HT1080 (cell line): ENCODE measurements around the gene SSC5D. TPM values are rescaled to one million over a fixed set of nuclear protein-coding genes. Genes with fewer than 3 reads are reported as not detected.
"Not testable (repeated sequence)": the region's sequence is repeated elsewhere in the genome, so short reads cannot be mapped to it uniquely, and the experiment has no call there.

Experiments
- DNase-seq: peaks from one replicate; pipeline ENCODE4 v3.0.0-alpha.2; 2015; ENCODE audit warnings: low read depth
- total RNA-seq: library from RNA; depleted of rRNA; stranded (reverse); fragments of >200 nt; shearing (Covaris generic); gene quantifications from 2 replicates; pipeline ENCODE4 v1.2.3, GENCODE V29; 2014

Gene SSC5D
- total RNA-seq, 1 experiment from 2014 or later = 0.05 TPM

DNA sequence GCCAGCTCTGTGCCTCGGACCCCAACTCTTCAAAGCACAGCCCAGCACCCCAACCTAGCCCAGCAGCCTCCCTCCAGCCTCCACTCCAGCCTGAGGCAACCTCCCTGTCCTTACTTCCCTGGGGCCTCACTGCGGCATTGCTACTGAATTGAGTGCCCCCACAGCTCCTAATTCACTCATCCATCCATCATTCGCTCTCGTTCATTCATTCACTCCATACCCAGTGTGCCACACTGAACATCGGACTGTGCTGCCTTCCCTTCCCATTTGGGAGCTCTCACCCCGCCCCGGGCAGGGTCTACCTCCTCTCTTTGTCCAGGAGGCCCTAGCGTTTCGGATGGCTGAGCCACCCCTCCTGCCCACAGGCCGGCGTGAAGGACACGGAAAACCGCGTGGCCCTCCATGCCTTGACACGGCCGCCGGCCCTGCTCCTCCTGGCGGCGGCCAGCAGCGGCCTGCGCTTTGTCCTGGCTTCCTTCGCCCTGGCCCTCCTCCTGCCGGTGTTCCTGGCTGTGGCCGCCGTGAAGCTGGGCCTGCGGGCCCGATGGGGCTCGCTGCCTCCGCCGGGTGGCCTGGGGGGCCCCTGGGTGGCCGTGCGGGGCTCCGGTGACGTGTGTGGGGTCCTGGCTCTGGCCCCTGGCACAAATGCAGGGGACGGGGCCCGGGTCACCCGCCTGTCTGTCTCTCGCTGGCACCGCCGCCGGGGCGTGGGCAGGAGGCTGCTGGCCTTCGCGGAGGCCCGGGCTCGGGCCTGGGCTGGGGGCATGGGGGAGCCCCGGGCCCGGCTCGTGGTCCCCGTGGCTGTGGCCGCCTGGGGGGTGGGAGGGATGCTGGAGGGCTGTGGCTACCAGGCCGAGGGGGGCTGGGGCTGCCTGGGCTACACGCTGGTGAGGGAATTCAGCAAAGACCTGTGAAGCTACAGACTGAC, 1.9 kb upstream of the SSC5D start:
- DNase-seq = no peak

DNA sequence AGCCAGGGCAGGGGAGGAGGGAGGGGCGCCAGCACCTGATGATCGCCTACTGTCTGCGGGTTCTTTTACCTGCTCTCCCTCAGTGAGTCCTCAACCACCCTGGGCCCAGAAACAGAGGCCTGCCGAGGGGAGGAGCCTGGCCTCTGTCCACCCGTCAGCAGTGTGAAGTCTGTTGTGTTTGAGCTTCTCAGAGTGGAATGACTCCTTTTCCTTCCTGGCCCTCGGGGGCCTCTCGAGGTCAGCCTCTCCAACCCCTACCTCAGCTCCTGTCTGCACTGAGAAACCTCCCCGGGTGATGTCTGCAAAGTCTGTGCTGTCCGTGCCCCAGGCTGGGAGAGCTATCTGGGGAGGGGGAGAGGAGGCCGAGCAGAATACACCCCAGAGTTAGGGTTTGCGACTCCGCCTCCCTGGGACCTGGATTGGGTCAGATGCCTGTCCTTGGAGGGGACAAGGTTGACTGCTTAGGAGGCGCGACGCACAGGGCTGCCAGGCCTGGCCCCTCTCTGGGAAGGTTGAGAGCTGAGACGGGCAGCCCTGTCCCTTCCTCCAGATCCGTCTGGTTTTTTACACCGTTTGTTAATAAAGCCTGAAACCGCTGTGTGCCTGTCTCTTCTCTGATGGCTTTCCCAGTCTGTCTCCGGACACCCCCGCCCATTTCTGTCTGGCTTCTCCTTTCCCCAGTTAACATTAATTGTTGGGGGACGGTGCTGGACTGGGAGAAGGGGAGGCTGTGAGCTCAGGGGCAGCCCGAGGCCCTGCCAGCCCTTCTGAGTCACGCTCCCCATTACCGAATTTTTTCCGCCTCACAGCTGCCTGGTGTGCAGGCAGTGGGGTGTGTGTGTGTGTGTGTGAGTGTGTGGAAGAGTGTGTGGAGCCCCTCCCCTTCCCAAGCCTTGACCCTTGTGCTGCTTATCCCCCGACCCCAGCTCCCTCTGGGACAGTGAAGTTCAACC, 989 bp upstream of the SSC5D start:
- peak; percentile 69 for DNase-seq

DNA sequence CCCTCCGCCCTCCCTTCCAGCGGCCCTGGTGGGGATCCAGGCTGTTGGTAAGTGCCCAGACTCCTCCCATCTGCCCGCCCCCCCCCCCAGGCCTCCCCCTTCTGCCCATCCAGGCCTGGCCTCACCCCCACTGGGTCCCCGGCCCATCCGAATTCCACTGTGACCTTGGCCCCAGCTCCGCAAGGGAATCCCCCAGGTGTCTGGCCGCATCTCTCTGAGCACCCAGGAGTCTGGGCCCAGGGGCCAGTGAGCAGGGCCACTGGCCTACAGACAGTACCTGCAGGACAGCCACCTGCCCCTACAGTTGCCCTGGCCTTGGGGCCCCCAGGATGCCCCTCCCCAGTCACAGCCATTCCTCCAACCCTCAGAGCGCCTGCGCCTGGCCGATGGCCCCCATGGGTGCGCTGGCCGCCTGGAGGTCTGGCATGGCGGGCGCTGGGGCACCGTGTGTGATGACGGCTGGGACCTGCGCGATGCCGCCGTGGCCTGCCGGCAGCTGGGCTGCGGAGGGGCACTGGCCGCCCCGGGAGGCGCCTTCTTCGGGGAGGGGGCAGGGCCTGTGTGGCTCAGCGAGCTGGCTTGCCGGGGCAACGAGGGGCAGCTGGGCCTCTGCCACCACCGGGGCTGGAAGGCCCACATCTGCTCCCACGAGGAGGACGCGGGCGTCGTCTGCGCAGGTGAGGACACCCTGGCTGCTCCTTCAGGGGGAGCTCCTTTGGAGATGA, 912 bp downstream of the SSC5D start:
- DNase-seq = no peak

DNA sequence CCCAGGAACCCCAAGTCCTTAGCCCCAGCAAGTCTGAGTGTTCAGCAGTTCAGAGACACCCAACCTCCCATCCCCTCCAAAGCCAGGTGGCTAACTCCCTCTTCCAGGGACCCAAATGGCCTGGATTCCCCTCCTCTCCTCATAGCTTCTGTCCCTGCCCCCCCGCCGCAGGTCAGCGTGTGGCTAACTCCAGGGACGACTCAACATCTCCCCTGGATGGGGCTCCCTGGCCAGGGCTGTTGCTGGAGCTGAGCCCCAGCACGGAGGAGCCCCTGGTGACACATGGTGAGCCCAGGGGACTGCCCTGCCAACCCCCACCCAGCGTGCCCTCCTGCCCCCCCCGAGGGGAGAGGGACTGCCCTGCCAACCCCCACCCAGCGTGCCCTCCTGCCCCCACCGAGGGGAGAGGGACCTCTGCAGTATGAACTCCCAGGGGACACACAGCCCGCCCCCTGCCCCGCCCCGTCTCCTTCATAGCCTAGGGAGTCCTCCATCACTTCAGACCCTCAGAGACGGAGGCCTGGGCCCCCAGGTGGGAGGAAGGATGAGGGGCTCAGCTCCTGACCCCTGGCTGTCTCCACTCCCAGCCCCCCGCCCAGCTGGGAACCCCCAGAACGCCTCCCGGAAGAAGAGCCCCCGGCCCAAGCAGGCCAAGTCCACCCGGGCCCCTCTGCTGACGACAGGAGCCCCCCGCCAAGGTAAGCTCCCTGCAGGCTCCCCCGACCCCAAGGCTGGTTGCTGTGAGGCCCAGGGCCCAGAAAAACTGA, 1.7 kb downstream of the SSC5D start:
- DNase-seq = no peak

DNA sequence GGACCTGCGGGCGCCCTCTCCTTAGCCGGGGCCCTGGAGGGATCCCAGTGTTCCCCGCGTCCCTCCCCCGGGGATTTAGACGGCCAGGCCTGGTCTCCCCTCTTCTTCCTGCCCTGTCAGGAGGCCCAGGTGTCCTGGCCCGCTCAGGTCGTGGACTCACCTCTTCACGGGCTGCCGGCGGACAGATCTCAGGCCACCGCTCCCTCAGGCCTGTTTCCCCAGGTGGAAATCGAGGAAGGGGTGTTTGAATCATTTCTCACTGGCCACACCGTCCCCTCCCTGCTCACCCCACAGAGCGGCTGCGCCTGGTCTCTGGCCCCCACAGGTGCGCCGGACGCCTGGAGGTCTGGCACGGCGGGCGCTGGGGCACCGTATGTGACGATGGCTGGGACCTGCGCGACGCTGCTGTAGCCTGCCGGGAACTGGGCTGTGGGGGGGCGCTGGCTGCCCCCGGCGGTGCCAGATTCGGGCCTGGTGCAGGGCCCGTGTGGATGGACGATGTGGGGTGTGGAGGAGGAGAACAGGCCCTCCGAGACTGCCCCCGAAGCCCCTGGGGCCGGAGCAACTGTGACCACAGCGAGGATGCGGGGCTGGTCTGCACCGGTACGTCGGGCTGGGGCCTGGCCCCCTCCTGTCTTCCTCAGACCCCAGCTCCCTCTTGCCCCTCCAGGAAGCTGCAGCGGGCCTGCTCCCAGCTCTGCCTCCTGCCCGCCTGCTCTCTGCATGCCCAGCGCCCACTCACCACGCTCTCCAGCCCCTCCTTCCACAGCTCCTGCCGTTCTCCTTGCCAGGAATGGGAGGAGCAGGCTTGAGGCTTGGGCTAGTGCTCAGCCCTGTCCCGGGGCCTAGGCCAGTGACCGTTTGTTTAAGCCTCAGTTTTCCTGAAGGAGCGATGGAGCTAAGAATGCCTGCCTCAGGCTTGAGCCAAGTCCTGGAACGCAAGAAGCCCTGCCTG, 2.5 kb downstream of the SSC5D start:
- DNase-seq = no peak

DNA sequence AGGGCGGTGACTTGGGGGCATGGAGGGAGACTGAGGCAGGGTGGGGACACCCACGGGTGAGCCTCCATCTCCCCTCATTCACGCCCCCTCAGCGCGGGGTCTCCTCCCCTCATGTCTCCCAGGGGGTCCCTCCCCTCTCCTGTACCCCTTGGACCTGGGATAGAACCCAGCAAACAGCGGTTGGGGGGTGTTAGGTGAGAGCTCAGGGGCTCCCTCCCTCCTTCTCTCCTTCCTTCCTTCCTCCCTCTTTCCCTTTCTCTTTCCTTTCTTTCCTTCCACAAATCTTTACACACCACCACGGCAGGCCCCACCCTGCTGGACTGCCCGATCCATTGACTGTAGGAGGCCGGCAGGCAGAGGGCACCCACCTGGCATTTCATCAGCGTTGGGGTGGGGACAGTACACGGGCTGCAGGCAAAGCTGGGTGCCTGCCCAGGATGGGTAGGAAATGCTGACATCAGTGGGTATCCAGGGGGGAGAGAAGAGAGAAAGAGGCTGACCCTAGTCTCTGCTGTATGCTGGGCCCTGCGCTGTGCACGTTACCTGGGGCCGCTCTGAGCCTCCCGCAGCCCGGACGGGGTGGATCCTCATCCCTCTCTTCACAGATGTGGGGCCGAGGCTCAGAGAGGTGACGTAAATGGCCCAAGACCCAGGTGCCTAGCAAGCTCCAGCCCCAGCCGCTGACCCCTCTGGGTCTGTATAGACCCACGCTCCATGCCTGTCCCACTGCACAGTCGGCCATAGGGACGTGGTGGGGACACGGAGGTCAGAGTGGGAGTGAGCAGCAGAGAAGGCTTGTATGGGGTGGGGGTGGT, 3.5 kb downstream of the SSC5D start:
- no peak for DNase-seq

DNA sequence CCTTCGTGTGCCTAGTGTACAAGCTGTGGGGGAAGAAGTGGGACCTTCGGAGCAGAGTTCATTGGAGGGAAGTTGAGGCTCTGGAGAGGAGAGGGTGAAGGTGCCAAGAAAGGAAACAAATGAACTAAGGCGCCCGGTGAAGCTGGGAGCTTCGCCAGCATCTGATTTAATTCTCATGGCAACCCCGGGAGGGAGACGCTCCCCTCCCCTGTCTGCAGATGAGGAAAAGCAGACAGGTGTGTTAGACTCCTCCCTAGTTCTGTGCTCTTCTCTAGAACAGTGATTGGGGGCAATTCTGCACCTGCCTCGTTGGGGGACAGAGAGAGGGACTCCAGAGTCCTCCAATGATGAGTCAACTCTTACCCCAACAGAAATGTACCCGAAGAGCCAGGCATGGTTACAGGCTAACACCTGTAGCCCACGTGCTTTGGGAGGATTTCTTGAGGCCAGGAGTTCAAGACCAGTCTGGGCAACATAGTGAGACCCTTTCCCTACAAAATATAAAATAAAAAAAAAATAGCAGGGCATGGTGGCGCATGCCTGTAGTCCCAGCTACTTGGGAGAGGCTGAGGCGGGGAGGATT, 4.2 kb downstream of the SSC5D start:
- DNase-seq = no peak

DNA sequence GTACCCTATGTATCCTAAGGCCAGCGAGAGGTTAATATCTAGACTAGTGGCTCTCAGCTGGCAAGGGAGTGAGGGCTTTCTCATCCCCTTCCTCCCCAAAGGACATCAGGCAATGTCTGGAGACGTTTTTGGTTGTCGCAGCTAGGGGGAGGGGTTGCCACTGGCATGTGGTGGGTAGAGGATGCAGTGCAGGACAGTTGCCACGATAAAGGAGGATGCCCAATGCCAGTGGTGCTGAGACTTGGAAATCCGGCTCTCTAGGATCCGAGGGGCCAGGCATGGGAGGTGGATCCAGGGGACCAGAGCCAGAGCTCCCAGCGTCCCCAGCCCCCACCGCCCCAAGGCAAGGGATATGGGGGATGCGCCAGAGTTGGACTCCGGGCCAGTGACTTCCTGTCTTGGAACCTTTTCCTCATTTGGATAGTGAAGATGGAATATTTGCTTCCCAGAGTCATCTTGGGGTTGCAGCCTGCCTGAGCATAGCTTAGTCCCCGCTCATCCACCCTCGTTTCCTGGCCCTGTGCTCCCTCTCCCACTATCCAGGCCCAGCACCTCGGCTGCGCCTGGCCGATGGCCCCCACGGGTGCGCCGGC, 4.9 kb downstream of the SSC5D start:
- DNase-seq = no peak

DNA sequence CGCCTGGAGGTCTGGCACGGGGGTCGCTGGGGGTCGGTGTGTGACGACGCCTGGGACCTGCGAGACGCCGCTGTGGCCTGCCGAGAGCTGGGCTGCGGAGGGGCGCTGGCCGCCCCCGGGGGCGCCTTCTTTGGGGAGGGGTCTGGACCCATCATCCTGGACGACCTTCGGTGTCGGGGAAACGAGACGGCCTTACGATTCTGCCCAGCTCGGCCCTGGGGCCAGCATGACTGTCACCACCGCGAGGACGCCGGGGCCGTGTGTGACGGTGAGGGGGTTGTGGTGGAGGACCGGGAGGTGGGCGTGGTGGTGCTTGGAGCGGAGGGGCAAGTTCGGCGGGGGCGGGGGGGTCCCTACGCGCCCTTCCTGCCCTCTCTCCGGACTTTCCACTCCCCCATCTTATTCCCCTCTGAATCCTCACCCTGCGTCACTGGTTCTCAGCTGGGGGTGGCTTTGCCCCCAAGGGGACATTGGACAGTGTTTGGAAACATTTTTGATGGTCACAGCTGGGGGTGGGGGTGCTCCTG, 5.5 kb downstream of the SSC5D start:
- DNase-seq = no peak

DNA sequence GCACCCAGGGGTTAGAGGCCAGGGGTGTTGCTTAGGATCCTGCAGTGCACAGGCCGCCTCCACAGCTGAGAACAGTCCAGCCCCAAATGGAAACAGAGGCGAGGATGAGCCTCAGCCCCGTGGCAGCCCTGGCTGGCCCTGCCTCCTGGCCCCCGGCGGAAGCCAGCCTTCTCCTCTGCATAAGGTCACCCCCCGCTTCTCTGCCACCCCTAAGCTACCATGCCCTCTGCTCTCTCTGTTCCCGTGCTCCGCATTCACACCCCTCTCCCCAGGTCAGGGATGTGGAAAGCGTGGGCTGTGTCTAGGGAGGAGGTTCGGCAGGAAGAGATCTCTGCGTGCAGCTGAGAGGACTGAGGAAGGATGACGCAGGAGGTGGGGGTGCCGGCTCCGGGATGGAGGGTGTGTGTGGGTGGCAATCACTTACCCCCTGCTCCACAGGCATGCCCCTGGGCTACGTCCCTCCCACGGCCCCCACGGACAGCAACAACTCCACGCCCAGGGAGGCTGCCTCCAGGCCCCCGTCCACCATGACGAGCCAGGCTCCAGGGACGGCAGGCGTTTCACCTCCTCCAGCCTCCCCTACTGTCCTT, 6.0 kb downstream of the SSC5D start:
- DNase-seq = no peak

DNA sequence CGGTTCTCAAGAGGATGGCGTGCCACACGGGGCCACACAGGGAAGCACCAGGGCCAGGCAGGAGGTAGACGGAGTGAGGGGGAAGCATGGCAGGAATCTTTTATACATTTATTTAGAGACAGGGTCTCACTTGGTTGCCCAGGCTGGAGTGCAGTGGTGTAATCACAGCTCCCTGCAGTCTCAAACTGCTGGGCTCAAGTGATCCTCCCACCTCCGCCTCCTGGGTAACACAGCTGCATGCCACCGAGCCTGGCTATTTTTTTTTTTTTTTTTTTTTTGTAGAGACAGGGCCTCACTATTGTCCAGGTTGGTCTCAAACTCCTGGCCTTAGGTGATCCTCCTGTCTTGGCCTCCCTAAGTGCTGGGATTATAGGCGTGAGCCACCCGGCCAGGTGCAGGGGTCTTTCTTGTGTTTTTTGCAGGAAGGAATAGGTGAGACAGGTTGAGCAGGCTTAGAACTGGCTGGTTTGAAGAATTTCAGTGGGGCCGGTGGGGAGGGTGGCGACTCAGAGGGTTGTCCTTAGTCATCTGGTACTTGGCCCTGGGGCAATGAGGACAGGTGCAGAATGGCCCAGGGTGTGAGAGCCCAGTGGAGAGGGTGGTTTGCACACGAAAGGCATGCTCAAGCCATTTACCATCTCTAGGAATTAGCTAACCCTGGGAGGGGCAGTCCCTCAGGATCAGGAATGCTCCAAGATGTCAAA, 7.6 kb downstream of the SSC5D start:
- no peak for DNase-seq

DNA sequence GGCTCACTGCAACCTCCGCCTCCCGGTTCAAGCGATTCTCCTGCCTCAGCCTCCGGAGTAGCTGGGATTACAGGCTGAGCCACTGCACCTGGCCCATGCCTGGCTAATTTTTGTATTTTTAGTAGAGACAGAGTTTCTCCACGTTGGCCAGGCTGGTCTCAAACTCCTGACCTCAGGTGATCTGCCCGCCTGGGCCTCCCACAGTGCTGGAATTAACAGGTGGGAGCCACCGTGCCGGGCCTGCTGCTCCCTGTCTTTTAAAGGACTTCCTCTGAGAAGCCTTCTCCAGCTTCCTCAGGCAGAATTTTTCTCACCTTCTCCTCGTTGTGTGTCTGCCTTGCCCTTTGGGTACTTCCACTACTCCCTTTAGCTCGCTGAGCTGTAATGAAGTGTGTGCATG, 8.6 kb downstream of the SSC5D start:
- DNase-seq = not testable (repeated sequence)

DNA sequence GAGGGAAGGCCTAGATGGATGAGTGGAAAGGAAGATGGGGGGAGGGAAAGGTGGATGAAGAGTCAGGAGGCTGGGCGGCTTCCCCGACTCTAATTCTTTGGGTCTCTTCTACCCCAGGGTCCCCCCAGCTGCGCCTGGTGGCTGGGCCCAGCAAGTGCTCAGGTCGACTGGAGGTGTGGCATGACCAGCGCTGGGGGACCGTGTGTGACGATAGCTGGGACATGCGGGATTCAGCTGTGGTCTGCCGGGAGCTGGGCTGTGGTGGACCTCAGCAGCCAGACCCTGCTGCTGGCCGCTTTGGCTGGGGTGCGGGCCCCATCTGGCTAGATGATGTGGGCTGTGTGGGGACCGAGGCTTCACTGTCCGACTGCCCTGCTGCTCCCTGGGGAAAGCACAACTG, 9.5 kb downstream of the SSC5D start:
- DNase-seq = no peak

DNA sequence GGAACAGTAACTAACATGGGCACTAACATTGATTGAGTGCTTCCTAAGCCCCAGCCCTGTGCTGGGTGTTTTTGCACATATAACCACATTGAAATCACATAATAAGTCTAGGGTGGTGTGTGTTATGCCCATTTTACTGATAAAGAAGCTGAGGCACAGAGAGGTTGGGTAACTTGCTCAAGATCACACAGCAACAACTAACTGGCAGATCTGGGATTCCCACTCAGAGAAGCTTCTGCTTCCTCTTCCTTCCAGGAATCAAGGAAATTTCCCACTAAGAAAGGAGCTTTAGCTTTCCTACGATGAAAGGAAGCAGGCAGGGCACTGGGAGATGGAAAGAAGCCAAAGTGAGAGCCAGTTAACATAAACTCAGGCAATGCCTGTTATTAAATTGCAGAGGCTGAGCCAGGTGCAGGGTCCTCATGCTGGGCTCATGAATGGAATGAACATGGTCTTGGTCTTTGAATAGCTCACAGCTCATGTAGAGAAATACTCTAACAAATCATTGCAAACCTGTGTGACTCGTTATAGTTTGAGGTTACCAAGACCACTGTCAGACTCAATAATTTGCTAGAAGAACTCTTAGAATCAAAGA, 10.1 kb downstream of the SSC5D start:
- DNase-seq = no peak

DNA sequence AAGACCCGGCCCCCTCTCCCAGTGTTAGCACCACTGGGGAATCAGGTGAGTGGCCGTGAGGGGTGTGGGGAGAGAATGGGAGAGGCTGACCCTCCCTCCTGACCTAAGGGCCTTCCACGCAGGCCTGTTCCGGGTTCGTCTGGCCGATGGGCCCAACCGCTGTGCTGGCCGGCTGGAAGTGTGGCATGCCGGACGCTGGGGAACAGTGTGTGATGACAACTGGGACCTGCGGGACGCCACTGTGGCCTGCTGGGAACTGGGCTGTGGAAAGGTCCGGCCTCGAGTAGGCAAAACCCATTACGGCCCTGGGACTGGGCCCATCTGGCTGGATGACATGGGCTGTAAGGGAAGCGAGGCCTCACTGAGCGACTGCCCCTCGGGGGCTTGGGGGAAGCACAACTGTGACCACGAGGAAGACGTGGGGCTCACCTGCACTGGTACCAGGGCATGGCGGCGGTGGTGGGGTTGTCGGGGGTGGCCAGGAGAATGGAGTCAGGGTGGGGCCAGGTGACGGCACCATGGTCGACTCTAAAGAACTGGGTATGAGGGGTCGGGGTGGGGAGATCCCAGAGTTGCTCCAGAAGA, 12.2 kb downstream of the SSC5D start:
- DNase-seq = no peak
